ENCODE results near the gene PABPN1L. TPM values are rescaled to one million over a fixed set of nuclear protein-coding genes. Genes with fewer than 3 reads are reported as not detected.
A peak's percentile ranks its signal among the peaks of the same experiment; 100 is the strongest.

Gene PABPN1L
- total RNA-seq, 1 experiment from 2014 or later: 0.57 TPM

DNA sequence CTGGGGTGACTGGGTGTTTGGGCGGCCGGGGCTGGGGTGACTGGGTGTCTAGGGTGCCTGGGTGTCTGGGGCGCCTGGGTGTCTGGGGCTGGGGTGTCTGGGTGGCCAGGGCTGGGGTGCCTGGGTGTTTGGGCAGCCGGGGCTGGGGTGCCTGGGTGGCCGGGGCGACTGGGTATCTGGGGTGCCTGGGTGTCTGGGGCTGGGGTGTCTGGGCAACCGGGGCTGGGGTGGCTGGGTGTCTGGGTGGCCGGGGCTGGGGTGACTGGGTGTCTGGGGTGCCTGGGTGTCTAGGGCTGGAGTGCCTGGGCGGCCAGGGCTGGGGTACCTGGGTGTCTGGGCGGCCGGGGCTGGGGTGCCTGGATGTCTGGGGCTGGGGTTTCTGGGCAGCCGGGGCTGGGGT is 41.3 kb downstream of the PABPN1L start:
- ATAC-seq (no peak), DNase-seq (ENCODE audit: low read depth, low spot score) (no peak)
- no peak overlapping the region for H3K4me2 ChIP-seq (ENCODE audit: low read length)
- no peaks in the 10 kb centered on the region for H3K4me1 ChIP-seq (ENCODE audit: control insufficient read depth in 1 of 2, insufficient read depth in 2 of 2, low read length in 2 of 2)
- no peak overlapping the region for H3K9ac ChIP-seq (ENCODE audit: low read length)
- no peaks in the 10 kb centered on the region for H3K27me3 ChIP-seq (ENCODE audit: insufficient read depth, low read length)
- intact Hi-C loops (cut with micrococcal nuclease): no loop called here
- no peaks in the 10 kb centered on the region for H3K36me3 ChIP-seq (ENCODE audit: control insufficient read depth in 1 of 2, insufficient read depth in 2 of 2, low read length in 2 of 2)
- no peak overlapping the region for H2AFZ ChIP-seq (ENCODE audit: low read depth, low read length, poor library complexity, severe bottlenecking)
- H3K27ac ChIP-seq (ENCODE audit: low read depth, low read length): no peak overlapping the region
- TF ChIP-seq TCF7L2 (IDR thresholded peaks at IDR 0.05; ENCODE audit: borderline replicate concordance, extremely low read depth, insufficient read depth, insufficient read length) (no peak), RAD21 (IDR thresholded peaks at IDR 0.05; ENCODE audit: low read depth) (no peak), ELF1 (IDR thresholded peaks at IDR 0.05; ENCODE audit: borderline replicate concordance, low read depth) (no peak)
- POLR2A ChIA-PET: no interaction called here
- no peaks in the 10 kb centered on the region for H3K9me2 ChIP-seq (ENCODE audit: insufficient read depth)
- RAD21 ChIA-PET (ENCODE audit: low non-redundant PET in 1 of 2, low total read pairs in 2 of 2, uncharacterized antibody in 2 of 2, unreplicated experiment in 2 of 2): no interaction called here
- H4K20me1 ChIP-seq (ENCODE audit: insufficient read depth): no peaks in the 10 kb centered on the region
- CTCF ChIA-PET: no interaction called here
- no peak overlapping the region for H3K4me3 ChIP-seq (replicated peaks in 1 of 2; ENCODE audit: low read depth in 1 of 2, low read length in 2 of 2)
- no peaks in the 10 kb centered on the region for H3K9me3 ChIP-seq (ENCODE audit: control insufficient read depth in 1 of 2, insufficient read depth in 1 of 2, low read depth in 1 of 2, low read length in 2 of 2)
- H3K79me2 ChIP-seq (ENCODE audit: insufficient read depth, low read length): no peaks in the 10 kb centered on the region
- BruUV-seq (replicated peaks): no TSS peak

DNA sequence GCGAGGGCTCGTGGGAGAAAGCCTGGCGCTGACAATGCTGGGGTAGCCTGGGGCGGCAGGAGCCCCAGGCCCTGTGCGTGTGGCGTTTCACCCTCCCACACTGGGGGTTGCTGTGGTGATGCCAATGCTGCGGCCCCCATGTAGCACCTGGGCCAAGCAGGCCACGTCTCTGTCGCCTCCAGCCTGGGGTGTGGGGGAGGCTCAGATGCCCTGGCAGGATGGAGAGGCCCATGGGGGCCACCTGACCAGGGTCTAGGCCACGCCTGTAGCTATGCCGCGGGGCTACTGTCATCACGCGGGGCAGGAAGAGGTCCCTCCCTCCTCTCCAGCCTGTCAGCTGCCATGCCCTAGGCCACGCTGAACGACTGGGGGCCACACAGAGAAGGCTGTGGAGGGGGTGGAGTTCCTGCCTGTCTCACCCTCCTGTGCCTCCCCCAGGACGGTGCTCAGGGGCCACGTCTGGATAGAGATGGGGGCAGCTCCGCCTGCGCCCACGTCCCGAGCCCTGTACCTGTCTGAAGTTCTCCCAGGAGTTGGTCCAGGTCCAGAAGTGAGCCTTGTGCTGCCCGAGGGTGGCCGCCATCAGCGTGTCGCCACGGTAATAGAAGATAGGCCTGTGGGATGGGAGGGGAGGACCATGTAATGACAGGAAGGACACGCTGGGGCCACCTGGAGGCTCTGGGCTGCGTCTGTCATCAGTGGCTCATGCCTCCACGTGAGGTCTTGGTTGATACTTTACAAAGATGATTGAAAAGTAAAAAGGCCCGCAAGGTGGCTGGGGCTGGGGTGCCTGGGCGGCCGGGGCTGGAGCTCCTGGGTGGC is 42.0 kb downstream of the PABPN1L start:
- ChIA-PET RAD21 (ENCODE audit: low non-redundant PET in 1 of 2, low total read pairs in 2 of 2, uncharacterized antibody in 2 of 2, unreplicated experiment in 2 of 2) (no interaction called here), POLR2A (no interaction called here), CTCF (no interaction called here)
- no TSS peak for BruUV-seq (replicated peaks)
- peak; percentile 41; the same call in 1 of the 2 replicates for ATAC-seq
- H4K20me1 ChIP-seq (ENCODE audit: insufficient read depth): no peaks in the 10 kb centered on the region
- no peak overlapping the region for H3K4me2 ChIP-seq (ENCODE audit: low read length)
- no peaks in the 10 kb centered on the region for H3K27me3 ChIP-seq (ENCODE audit: insufficient read depth, low read length)
- no peak for DNase-seq (ENCODE audit: low read depth, low spot score)
- no peaks in the 10 kb centered on the region for H3K79me2 ChIP-seq (ENCODE audit: insufficient read depth, low read length)
- H3K9me3 ChIP-seq (ENCODE audit: control insufficient read depth in 1 of 2, insufficient read depth in 1 of 2, low read depth in 1 of 2, low read length in 2 of 2): no peaks in the 10 kb centered on the region
- H3K36me3 ChIP-seq (ENCODE audit: control insufficient read depth in 1 of 2, insufficient read depth in 2 of 2, low read length in 2 of 2): no peaks in the 10 kb centered on the region
- intact Hi-C loops (cut with micrococcal nuclease): no loop called here
- H2AFZ ChIP-seq (ENCODE audit: low read depth, low read length, poor library complexity, severe bottlenecking): no peak overlapping the region
- H3K9ac ChIP-seq (ENCODE audit: low read length): no peak overlapping the region
- no peaks in the 10 kb centered on the region for H3K9me2 ChIP-seq (ENCODE audit: insufficient read depth)
- H3K27ac ChIP-seq (ENCODE audit: low read depth, low read length): no peak overlapping the region
- no peaks in the 10 kb centered on the region for H3K4me1 ChIP-seq (ENCODE audit: control insufficient read depth in 1 of 2, insufficient read depth in 2 of 2, low read length in 2 of 2)
- H3K4me3 ChIP-seq (replicated peaks in 1 of 2; ENCODE audit: low read depth in 1 of 2, low read length in 2 of 2): no peak overlapping the region
- TF ChIP-seq JUND (IDR thresholded peaks at IDR 0.05) (no peak), EGR1 (IDR thresholded peaks at IDR 0.05; ENCODE audit: low read depth) (no peak), CEBPB (IDR thresholded peaks at IDR 0.05; ENCODE audit: low read depth) (no peak), EZH2phosphoT487 (IDR thresholded peaks at IDR 0.05; ENCODE audit: borderline replicate concordance) (no peak), CBX3 (IDR thresholded peaks at IDR 0.05; ENCODE audit: low read depth) (no peak), SP1 (IDR thresholded peaks at IDR 0.05; ENCODE audit: low read depth) (no peak), SIN3A (IDR thresholded peaks at IDR 0.05; ENCODE audit: low read depth) (no peak), ZFX (IDR thresholded peaks at IDR 0.05) (no peak), POLR2A (IDR thresholded peaks at IDR 0.05; ENCODE audit: borderline replicate concordance, extremely low read depth, insufficient read depth, insufficient read length) (no peak), TCF7L2 (IDR thresholded peaks at IDR 0.05; ENCODE audit: borderline replicate concordance, extremely low read depth, insufficient read depth, insufficient read length) (no peak), RAD21 (IDR thresholded peaks at IDR 0.05; ENCODE audit: low read depth) (no peak), ELF1 (IDR thresholded peaks at IDR 0.05; ENCODE audit: borderline replicate concordance, low read depth) (no peak)
- TF ChIP-seq, protein P1, sequence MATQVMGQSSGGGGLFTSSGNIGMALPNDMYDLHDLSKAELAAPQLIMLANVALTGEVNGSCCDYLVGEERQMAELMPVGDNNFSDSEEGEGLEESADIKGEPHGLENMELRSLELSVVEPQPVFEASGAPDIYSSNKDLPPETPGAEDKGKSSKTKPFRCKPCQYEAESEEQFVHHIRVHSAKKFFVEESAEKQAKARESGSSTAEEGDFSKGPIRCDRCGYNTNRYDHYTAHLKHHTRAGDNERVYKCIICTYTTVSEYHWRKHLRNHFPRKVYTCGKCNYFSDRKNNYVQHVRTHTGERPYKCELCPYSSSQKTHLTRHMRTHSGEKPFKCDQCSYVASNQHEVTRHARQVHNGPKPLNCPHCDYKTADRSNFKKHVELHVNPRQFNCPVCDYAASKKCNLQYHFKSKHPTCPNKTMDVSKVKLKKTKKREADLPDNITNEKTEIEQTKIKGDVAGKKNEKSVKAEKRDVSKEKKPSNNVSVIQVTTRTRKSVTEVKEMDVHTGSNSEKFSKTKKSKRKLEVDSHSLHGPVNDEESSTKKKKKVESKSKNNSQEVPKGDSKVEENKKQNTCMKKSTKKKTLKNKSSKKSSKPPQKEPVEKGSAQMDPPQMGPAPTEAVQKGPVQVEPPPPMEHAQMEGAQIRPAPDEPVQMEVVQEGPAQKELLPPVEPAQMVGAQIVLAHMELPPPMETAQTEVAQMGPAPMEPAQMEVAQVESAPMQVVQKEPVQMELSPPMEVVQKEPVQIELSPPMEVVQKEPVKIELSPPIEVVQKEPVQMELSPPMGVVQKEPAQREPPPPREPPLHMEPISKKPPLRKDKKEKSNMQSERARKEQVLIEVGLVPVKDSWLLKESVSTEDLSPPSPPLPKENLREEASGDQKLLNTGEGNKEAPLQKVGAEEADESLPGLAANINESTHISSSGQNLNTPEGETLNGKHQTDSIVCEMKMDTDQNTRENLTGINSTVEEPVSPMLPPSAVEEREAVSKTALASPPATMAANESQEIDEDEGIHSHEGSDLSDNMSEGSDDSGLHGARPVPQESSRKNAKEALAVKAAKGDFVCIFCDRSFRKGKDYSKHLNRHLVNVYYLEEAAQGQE (IDR thresholded peaks at IDR 0.05; ENCODE audit: low read depth): no peak
- TF ChIP-seq, protein P2, sequence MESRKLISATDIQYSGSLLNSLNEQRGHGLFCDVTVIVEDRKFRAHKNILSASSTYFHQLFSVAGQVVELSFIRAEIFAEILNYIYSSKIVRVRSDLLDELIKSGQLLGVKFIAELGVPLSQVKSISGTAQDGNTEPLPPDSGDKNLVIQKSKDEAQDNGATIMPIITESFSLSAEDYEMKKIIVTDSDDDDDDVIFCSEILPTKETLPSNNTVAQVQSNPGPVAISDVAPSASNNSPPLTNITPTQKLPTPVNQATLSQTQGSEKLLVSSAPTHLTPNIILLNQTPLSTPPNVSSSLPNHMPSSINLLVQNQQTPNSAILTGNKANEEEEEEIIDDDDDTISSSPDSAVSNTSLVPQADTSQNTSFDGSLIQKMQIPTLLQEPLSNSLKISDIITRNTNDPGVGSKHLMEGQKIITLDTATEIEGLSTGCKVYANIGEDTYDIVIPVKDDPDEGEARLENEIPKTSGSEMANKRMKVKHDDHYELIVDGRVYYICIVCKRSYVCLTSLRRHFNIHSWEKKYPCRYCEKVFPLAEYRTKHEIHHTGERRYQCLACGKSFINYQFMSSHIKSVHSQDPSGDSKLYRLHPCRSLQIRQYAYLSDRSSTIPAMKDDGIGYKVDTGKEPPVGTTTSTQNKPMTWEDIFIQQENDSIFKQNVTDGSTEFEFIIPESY (IDR thresholded peaks at IDR 0.05; ENCODE audit: extremely low read depth, insufficient replicate concordance, low read length): no peak

Measured in HCT116 (cell line).